Right renal pelvis (tissue), 4 donors: ENCODE results near the gene MED1. TPM values are rescaled to one million over a fixed set of nuclear protein-coding genes. Genes with fewer than 3 reads are reported as not detected.

Experiments
- DNase-seq, 4 donors: peaks; one replicate each; pipeline ENCODE4 v3.0.0-alpha.2; 2013; ENCODE audit warnings: low read depth in 4 of 4, low spot score in 3 of 4, missing footprints in 1 of 4
- polyA plus RNA-seq, 4 donors: library from polyadenylated mRNA; unstranded; fragments of 120-200 nt; gene quantifications; one replicate each; pipeline ENCODE4 v1.2.1, GENCODE V29; 2013; ENCODE audit not compliant: insufficient read length in 4 of 4

The MED1 gene
- polyA plus RNA-seq, 4 donors = 47.4 to 61.7 (median 56.8) TPM

DNA sequence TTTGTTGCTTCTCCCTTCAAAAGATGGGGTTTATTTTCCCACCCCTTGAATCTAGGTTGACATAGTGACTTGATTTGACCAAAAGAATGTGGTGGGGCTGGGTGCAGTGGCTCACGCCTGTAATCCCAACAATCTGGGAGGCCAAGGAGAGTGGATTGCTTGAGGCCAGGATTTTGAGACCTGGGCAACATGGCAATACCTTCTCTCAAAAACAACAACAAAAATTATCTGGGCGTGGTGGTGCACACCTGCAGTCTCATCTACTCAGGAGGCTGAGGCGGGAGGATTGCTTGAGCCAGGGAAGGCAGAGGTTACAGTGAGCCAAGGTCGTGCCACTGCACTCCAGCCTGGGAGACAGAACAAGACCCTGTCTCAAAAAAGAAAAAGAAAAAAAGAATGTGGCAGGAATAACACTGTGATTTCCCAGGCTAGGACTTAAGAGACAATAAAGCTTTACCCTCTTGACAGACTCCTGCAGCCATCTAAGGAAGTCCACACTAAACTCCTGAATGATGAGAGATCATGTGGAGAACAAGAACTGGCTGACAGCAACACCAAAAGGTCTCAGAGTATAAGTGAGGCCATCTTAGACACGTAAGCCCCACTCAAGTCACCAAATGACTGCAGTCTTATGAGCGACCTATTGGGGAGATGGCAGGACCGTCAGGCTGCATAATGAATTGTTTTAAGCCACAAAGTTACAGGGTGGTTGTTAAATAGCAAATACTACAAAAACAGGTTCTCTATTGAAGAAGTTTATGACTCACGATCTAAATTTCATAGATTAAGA, 86.6 kb downstream of the MED1 start:
- no peak for DNase-seq

DNA sequence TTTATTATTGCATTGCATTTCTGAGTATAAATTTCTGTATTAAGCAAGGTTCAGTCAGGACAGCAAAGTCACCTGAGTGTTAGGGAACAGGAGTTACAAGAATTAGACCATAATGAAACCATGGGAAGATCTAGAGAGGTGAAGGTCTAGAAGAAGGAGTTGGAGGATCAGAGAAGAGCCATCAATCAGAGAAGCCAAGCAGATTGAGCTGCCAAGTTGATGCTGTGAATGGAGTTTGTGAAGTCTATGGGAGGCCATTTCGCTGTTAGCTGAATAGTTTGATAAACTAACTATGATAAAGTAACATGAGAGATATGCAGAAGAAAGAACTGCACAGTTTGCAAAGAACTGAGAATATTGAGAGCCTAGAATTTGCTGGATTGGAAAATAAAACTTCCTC, 90.0 kb downstream of the MED1 start:
- DNase-seq = no peak

DNA sequence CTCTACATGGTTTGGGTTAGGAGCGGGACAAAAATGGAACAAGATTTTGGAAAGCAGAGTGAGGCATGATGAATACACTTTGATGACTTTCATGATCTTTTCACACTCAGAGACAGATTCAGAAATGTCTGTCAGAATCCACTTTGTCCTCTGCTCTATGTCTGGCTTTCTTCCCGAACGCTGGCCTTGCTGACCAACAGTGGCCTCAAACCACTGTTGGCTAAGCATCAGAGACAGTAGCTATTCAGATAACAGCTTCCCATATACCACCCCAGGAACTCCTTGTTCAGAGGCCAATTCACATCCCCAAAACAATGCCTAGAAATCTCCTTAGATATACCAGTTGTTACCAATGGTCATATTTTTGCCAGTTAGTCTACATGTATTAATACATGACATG, 90.5 kb downstream of the MED1 start:
- no peak for DNase-seq

DNA sequence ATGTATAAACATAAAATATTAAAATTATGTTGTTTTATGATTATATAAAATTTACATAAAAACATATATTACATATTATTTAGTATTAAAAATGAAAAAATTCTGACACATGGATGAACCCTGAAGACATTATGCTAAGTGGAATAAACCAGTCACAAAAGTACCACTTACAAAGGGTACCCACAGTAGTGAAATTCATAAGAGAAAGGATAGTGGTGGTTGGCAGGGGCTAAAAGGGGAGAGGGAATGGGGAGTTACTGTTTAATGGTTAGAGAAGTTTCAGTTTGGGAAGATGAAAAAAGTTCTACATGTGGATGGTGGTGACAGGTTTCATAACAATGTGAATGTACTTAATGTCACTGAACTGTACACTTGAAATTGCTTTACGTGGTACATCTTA, 91.1 kb downstream of the MED1 start:
- DNase-seq = no peak

DNA sequence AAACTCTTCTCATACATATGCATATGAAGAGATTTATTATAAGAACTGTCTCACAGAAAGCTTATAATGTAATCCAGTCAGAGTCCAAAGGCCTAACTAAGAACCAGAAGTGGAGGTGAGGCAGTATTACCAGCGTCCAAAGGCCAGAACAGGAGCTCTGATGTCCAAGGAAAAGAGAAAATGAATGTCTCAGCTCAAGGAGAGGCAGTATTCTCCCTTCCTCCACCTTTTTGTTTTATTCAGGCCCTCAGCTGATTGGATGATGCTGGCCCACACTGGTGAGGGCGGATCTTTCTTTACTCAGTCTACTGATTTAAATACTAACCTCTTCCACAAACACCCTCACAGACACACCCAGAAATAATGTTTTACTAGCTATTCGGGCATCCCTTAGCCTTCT, 93.1 kb downstream of the MED1 start:
- no peak for DNase-seq

DNA sequence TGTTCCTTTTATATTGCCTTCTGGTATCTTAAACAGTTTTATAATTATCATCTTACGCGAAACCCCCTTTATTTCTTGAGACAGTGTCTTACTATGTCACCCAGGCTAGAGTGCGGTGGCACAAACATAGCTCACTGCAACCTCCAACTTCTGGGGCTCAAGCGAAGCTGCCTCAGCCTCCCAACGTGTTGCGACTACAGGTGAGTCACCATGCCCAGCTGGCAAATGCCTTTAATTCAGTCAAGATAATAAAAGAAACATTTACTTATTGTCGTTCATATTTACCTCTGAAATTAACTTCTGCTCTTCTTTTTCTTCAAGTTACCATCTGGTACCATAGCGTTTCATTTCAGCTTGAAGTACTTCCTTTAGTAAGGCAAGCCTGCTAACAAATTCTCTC, 93.6 kb downstream of the MED1 start:
- DNase-seq = no peak

Other genes starting within 250 kb of the MED1 start
- 1 to 10 TPM; 3.7 to 4.1 (median 3.8) TPM for gene STAC2, start 225.3 kb downstream of the MED1 start, polyA plus RNA-seq
- gene FBXL20, start 49.6 kb downstream of the MED1 start, polyA plus RNA-seq = 10 to 100 TPM; 12.7 to 14.8 (median 13.7) TPM
- gene CDK12, start 10.2 kb upstream of the MED1 start, polyA plus RNA-seq = 10 to 100 TPM; 48.6 to 58.0 (median 53.2) TPM
- under 1 TPM in 3 of 4 donors, not detected in 1; 0.04 to 0.06 (median 0.04) TPM for gene NEUROD2, start 156.7 kb upstream of the MED1 start, polyA plus RNA-seq
- gene PPP1R1B, start 175.7 kb upstream of the MED1 start, polyA plus RNA-seq = 10 to 100 TPM; 13.8 to 19.8 (median 17.3) TPM
- gene STARD3, start 185.9 kb upstream of the MED1 start, polyA plus RNA-seq = 10 to 100 TPM; 43.9 to 57.6 (median 48.6) TPM
- gene TCAP, start 214.1 kb upstream of the MED1 start, polyA plus RNA-seq = 1 to 10 TPM in 3 of 4 donors, under 1 TPM in 1; 0.96 to 1.7 (median 1.4) TPM
- gene PNMT, start 217.2 kb upstream of the MED1 start, polyA plus RNA-seq = 1 to 10 TPM; 1.3 to 3.4 (median 3.2) TPM
- gene PGAP3, start 236.8 kb upstream of the MED1 start, polyA plus RNA-seq = 10 to 100 TPM; 36.5 to 45.8 (median 38.1) TPM
- gene ERBB2, start 248.8 kb upstream of the MED1 start, polyA plus RNA-seq = 100 to 1,000 TPM; 166 to 198 (median 183) TPM